HEK293T (cell line): Measurements from ENCODE around the gene PEX14.
A peak's percentile ranks its signal among the peaks of the same experiment; 100 is the strongest.

ENCODE experiments used
- CTCF ChIA-PET: fragments of 350-600 bp; formaldehyde crosslinking; extraction: SDS; loops from one replicate; lab custom pipeline; 2021; ENCODE audit warnings: antibody characterized with exemption, inconsistent platforms; lab: Yijun Ruan, JAX
- POLR2A ChIA-PET: fragments of 350-600 bp; formaldehyde crosslinking; extraction: SDS; loops from one replicate; lab custom pipeline; 2020; ENCODE audit warnings: antibody characterized with exemption, inconsistent platforms; lab: Yijun Ruan, JAX
- DNase-seq: peaks from one replicate; pipeline ENCODE4 v3.0.0; 2012; ENCODE audit warnings: mixed read lengths; ENCODE audit errors: extremely low spot score
- ARNT ChIP-seq: fragments of 450-650 bp; IDR thresholded peaks from 2 replicates; pipeline ENCODE4 v1.6.1; 2017; ENCODE audit warnings: mild to moderate bottlenecking
- BHLHE40 ChIP-seq: fragments of 450-650 bp; IDR thresholded peaks from 2 replicates; pipeline ENCODE4 v1.6.1; 2016; ENCODE audit warnings: mild to moderate bottlenecking, moderate library complexity, borderline replicate concordance
- CTBP1 ChIP-seq: fragments of 450-650 bp; IDR thresholded peaks from 2 replicates; pipeline ENCODE4 v1.6.1; 2016; ENCODE audit warnings: borderline replicate concordance
- ELF4 ChIP-seq: fragments of 450-650 bp; IDR thresholded peaks from 2 replicates; pipeline ENCODE4 v1.6.1; 2017; ENCODE audit warnings: antibody characterized with exemption
- FOXA1 ChIP-seq: fragments of 450-650 bp; IDR thresholded peaks from 2 replicates; pipeline ENCODE4 v1.6.1; 2016; ENCODE audit warnings: mild to moderate bottlenecking
- FOXK2 ChIP-seq: fragments of 450-650 bp; IDR thresholded peaks from 2 replicates; pipeline ENCODE4 v1.6.1; 2016; ENCODE audit warnings: mild to moderate bottlenecking
- FOXM1 ChIP-seq: fragments of 450-650 bp; IDR thresholded peaks from 2 replicates; pipeline ENCODE4 v1.6.1; 2017; ENCODE audit warnings: mild to moderate bottlenecking, borderline replicate concordance
- HDGF ChIP-seq: fragments of 450-650 bp; IDR thresholded peaks from 2 replicates; pipeline ENCODE4 v1.6.1; 2017; ENCODE audit warnings: antibody characterized with exemption, borderline replicate concordance
- L3MBTL2 ChIP-seq: fragments of 450-650 bp; conservative IDR thresholded peaks from 2 replicates; pipeline ENCODE4 v1.6.1; 2016; ENCODE audit warnings: mild to moderate bottlenecking
- LEF1 ChIP-seq: fragments of 450-650 bp; IDR thresholded peaks from 2 replicates; pipeline ENCODE4 v1.6.1; 2017; ENCODE audit warnings: mild to moderate bottlenecking, borderline replicate concordance
- NFRKB ChIP-seq: fragments of 450-650 bp; IDR thresholded peaks from 2 replicates; pipeline ENCODE4 v1.6.1; 2016; ENCODE audit warnings: mild to moderate bottlenecking, moderate library complexity
- PKNOX1 ChIP-seq: fragments of 450-650 bp; IDR thresholded peaks from 2 replicates; pipeline ENCODE4 v1.6.1; 2016
- SP1 ChIP-seq: fragments of 450-650 bp; IDR thresholded peaks from 2 replicates; pipeline ENCODE4 v1.6.1; 2017
- SUZ12 ChIP-seq: fragments of 450-650 bp; IDR thresholded peaks from 2 replicates; pipeline ENCODE4 v1.6.1; 2016; ENCODE audit warnings: mild to moderate bottlenecking
- TARDBP ChIP-seq: fragments of 450-650 bp; IDR thresholded peaks from 2 replicates; pipeline ENCODE4 v1.6.1; 2016
- ZNF384 ChIP-seq: fragments of 450-650 bp; IDR thresholded peaks from 2 replicates; pipeline ENCODE4 v1.6.1; 2016

Gene PEX14

GRCh38 chr1:10555635-10556429, 81.1 kb downstream of the PEX14 start:
- DNase-seq: no peak
- no peak for TF ChIP-seq L3MBTL2
- no peak for TF ChIP-seq FOXA1
- TF ChIP-seq ZNF384: no peak
- no peak for TF ChIP-seq BHLHE40
- TF ChIP-seq NFRKB: no peak
- TF ChIP-seq FOXM1: no peak
- no peak for TF ChIP-seq FOXK2
- TF ChIP-seq CTBP1: no peak
- TF ChIP-seq ARNT: no peak
- no peak for TF ChIP-seq SP1
- no peak for TF ChIP-seq SUZ12
- TF ChIP-seq ELF4: no peak
- no peak for TF ChIP-seq TARDBP
- TF ChIP-seq LEF1: no peak
- no peak for TF ChIP-seq HDGF
- no peak for TF ChIP-seq PKNOX1
- ChIA-PET CTCF (no interaction called here), POLR2A (no interaction called here)

- ChIA-PET CTCF (no interaction called here), POLR2A (no interaction called here)
- no peak for TF ChIP-seq ARNT
- TF ChIP-seq FOXA1: no peak
- TF ChIP-seq FOXM1: no peak
- no peak for TF ChIP-seq NFRKB
- no peak for TF ChIP-seq FOXK2
- peak; percentile 28 for DNase-seq
Observed at GRCh38 chr1:10556430-10557005, 81.8 kb downstream of the PEX14 start.

GRCh38 chr1:10557714-10558113, 83.0 kb downstream of the PEX14 start:
- POLR2A ChIA-PET: no interaction called here
- CTCF ChIA-PET: interaction anchor here (0.7 kb wide), 1 partner anchor 132 kb away, joined by 7 read pairs; no protein-coding TSS in a partner anchor
- TF ChIP-seq BHLHE40: no peak
- DNase-seq: no peak

- TF ChIP-seq LEF1 (no peak), FOXA1 (no peak), NFRKB (no peak), TARDBP (no peak), FOXM1 (no peak), ARNT (no peak), L3MBTL2 (no peak), SP1 (no peak), ELF4 (no peak), FOXK2 (no peak), ZNF384 (no peak)
- ChIA-PET POLR2A (no interaction called here), CTCF (no interaction called here)
- DNase-seq: no peak
Observed at GRCh38 chr1:10559386-10559785, 84.6 kb downstream of the PEX14 start.

- POLR2A ChIA-PET: no interaction called here
- no peak for DNase-seq
- CTCF ChIA-PET: interaction anchor here (0.7 kb wide), 1 partner anchor 12 kb away, joined by 3 read pairs; no protein-coding TSS in a partner anchor
- TF ChIP-seq SUZ12 (no peak), FOXA1 (no peak), PKNOX1 (no peak), NFRKB (no peak), L3MBTL2 (no peak), ARNT (no peak), FOXK2 (no peak), LEF1 (no peak), HDGF (no peak), ELF4 (no peak), SP1 (no peak), TARDBP (no peak), ZNF384 (no peak), BHLHE40 (no peak)
Observed at GRCh38 chr1:10561497-10561896, 86.7 kb downstream of the PEX14 start.

- no peak for TF ChIP-seq FOXM1
- TF ChIP-seq NFRKB: no peak
- TF ChIP-seq BHLHE40: no peak
- no peak for TF ChIP-seq CTBP1
- TF ChIP-seq ARNT: no peak
- no peak for TF ChIP-seq TARDBP
- no peak for TF ChIP-seq ELF4
- no peak for TF ChIP-seq SUZ12
- TF ChIP-seq SP1: no peak
- no peak for TF ChIP-seq LEF1
- no peak for TF ChIP-seq PKNOX1
- no peak for TF ChIP-seq HDGF
- no peak for TF ChIP-seq FOXK2
- TF ChIP-seq FOXA1: no peak
- TF ChIP-seq ZNF384: no peak
- no peak for TF ChIP-seq L3MBTL2
- no peak for DNase-seq
- CTCF ChIA-PET: interaction anchor here (0.7 kb wide), 2 partner anchors 11 to 40 kb away, joined by 3 read pairs; no protein-coding TSS in a partner anchor
- POLR2A ChIA-PET: no interaction called here
Observed at GRCh38 chr1:10561955-10562354, 87.2 kb downstream of the PEX14 start.
